Upper lobe of left lung (tissue), 4 donors: ENCODE results near the gene ATOH8.

Experiments used
- POLR2A ChIP-seq, 4 donors: fragments of 450-650 bp; IDR thresholded peaks; one replicate each; pipeline ENCODE4 v1.5.1; 2016 to 2017; ENCODE audit warnings: antibody characterized with exemption in 4 of 4, mild to moderate bottlenecking in 2 of 4
- POLR2AphosphoS5 ChIP-seq, 2 donors: sonication (generic); formaldehyde crosslinking; IDR thresholded peaks; one replicate each; pipeline ENCODE4 v1.5.1; 2017; ENCODE audit warnings: antibody characterized with exemption in 2 of 2
- TF ChIP-seq, protein P1 (sequence below), 6 experiments: fragments of 450-650 bp in 4 of 6; fragments of 200-600 bp in 2 of 6; sonication (generic) in 2 of 6; IDR thresholded peaks; one replicate each; pipeline ENCODE4 v1.5.1; 2016 to 2019; ENCODE audit warnings: antibody characterized with exemption in 6 of 6

DNA sequence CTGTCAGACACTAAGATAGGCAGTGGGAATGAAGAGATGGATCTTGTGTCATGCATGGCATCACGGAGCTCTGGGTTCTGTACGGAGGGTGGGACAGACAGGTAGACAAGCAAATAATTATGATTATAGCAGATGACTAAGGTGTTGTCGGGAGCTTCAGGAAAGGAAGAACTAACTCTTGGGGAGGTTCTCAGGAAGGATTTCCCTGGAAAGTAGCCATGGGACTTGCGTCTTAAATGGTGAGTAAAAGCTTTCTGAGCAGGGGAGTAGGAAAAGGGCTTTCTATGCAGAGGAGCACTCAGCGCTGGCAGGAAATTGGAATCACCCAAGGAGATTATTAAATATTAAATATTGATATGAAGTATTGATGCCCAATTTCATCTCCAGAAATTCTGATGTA is 35.5 kb downstream of the ATOH8 start:
- TF ChIP-seq POLR2AphosphoS5 (IDR thresholded peaks at IDR 0.05) (no peak), POLR2A (IDR thresholded peaks at IDR 0.05) (no peak)
- TF ChIP-seq, protein P1, sequence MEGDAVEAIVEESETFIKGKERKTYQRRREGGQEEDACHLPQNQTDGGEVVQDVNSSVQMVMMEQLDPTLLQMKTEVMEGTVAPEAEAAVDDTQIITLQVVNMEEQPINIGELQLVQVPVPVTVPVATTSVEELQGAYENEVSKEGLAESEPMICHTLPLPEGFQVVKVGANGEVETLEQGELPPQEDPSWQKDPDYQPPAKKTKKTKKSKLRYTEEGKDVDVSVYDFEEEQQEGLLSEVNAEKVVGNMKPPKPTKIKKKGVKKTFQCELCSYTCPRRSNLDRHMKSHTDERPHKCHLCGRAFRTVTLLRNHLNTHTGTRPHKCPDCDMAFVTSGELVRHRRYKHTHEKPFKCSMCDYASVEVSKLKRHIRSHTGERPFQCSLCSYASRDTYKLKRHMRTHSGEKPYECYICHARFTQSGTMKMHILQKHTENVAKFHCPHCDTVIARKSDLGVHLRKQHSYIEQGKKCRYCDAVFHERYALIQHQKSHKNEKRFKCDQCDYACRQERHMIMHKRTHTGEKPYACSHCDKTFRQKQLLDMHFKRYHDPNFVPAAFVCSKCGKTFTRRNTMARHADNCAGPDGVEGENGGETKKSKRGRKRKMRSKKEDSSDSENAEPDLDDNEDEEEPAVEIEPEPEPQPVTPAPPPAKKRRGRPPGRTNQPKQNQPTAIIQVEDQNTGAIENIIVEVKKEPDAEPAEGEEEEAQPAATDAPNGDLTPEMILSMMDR (IDR thresholded peaks at IDR 0.05): no peak
